PC-9 (cell line): ENCODE measurements around the gene NSG2.

Experiments
- EZH2 ChIP-seq: fragments of 200-600 bp; sonication (generic); IDR thresholded peaks from 2 replicates; pipeline ENCODE4 v1.8.0; 2017; ENCODE audit warnings: antibody characterized with exemption, low read depth
- TF ChIP-seq, protein P1 (sequence below): fragments of 200-600 bp; sonication (generic); conservative IDR thresholded peaks from 2 replicates; pipeline ENCODE4 v1.6.1; 2017; ENCODE audit warnings: mixed run types, antibody characterized with exemption, mild to moderate bottlenecking, moderate library complexity

DNA sequence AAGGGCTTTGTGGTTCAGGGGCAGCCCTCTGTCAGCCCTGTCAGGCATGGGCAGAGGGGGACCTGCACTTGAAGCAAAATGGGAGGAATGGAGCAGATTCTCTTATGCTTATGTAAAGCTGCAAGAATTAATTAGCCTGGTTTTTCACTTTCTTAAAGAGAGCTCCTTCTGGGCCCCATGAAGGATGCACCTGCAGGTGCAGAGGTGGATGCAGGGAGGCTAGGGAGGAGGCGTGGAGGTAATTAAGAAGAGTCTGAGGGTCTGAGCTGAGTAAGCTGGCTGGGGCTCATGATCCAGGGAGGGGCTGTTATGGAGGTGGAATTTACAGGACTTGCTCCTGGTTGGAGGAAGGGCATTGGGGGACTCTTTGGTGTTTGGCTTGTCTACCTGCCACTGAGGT, 22.0 kb downstream of the NSG2 start:
- TF ChIP-seq, protein P1, sequence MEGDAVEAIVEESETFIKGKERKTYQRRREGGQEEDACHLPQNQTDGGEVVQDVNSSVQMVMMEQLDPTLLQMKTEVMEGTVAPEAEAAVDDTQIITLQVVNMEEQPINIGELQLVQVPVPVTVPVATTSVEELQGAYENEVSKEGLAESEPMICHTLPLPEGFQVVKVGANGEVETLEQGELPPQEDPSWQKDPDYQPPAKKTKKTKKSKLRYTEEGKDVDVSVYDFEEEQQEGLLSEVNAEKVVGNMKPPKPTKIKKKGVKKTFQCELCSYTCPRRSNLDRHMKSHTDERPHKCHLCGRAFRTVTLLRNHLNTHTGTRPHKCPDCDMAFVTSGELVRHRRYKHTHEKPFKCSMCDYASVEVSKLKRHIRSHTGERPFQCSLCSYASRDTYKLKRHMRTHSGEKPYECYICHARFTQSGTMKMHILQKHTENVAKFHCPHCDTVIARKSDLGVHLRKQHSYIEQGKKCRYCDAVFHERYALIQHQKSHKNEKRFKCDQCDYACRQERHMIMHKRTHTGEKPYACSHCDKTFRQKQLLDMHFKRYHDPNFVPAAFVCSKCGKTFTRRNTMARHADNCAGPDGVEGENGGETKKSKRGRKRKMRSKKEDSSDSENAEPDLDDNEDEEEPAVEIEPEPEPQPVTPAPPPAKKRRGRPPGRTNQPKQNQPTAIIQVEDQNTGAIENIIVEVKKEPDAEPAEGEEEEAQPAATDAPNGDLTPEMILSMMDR, result no peak
- TF ChIP-seq EZH2, result no peak
